SK-N-SH (cell line): ENCODE results near the gene ZDHHC12. TPM values are rescaled to one million over a fixed set of nuclear protein-coding genes. Genes with fewer than 3 reads are reported as not detected.

Experiments used
- CTCF ChIA-PET: fragments of 300-600, 350-600 bp; formaldehyde crosslinking; extraction: SDS; loops from one replicate; lab custom pipeline; 2021; lab: Yijun Ruan, JAX
- POLR2A ChIA-PET: fragments of 350-600 bp; sonication (Branson Sonifier 250); formaldehyde crosslinking; extraction: SDS; loops from one replicate; lab custom pipeline; 2020; ENCODE audit warnings: antibody characterized with exemption, inconsistent platforms; lab: Yijun Ruan, JAX
- DNase-seq: peaks from one replicate; pipeline ENCODE4 v3.0.0; 2012
- H2AFZ ChIP-seq: fragments of 200-600 bp; sonication (generic); 2 replicates; pipeline ENCODE4 v1.8.1; 2016; ENCODE audit warnings: antibody characterized with exemption, mild to moderate bottlenecking, low read depth
- H3F3A ChIP-seq: fragments of 200-600 bp; sonication (generic); replicated peaks from 2 replicates; pipeline ENCODE3; 2016; ENCODE audit warnings: antibody characterized with exemption, mild to moderate bottlenecking; ENCODE audit not compliant: insufficient read depth
- H3K27ac ChIP-seq, 2 experiments: fragments of 200-500 bp in 1 of 2; fragments of 200-600 bp in 1 of 2; sonication (Bioruptor generic) in 1 of 2; sonication (generic), shearing (Covaris generic) in 1 of 2; 2 replicates each; pipeline versions ENCODE4 v1.5.1 to v1.6.1; 2014 to 2016; ENCODE audit warnings: low read depth in 2 of 2, inconsistent platforms in 1 of 2, low read length in 1 of 2, mild to moderate bottlenecking in 1 of 2, mixed read lengths in 1 of 2
- H3K27me3 ChIP-seq: fragments of 200-600 bp; sonication (generic), shearing (Covaris generic); 2 replicates; pipeline ENCODE4 v1.6.1; 2016; ENCODE audit warnings: mixed run types; ENCODE audit not compliant: insufficient read depth
- H3K36me3 ChIP-seq, 2 experiments: fragments of 200-500 bp in 1 of 2; fragments of 200-600 bp in 1 of 2; sonication (Bioruptor generic) in 1 of 2; sonication (generic) in 1 of 2; replicated peaks in 1 of 2; 2 replicates each; pipeline versions ENCODE3 to v1.5.1; 2014 to 2016; ENCODE audit warnings: low read length in 1 of 2, mild to moderate bottlenecking in 1 of 2; ENCODE audit not compliant: insufficient read depth in 2 of 2, control insufficient read depth in 1 of 2
- H3K4me1 ChIP-seq, 2 experiments: fragments of 200-500 bp in 1 of 2; fragments of 200-600 bp in 1 of 2; sonication (Bioruptor generic) in 1 of 2; sonication (generic), shearing (Covaris generic) in 1 of 2; 2 replicates each; pipeline versions ENCODE4 v1.5.1 to v1.6.1; 2014 to 2016; ENCODE audit warnings: low read depth in 1 of 2, low read length in 1 of 2, mixed run types in 1 of 2; ENCODE audit not compliant: insufficient read depth in 2 of 2, control insufficient read depth in 1 of 2
- H3K4me2 ChIP-seq: fragments of 200-600 bp; sonication (generic), shearing (Covaris generic); 2 replicates; pipeline ENCODE4 v1.6.1; 2017; ENCODE audit warnings: mixed run types
- H3K4me3 ChIP-seq, 2 experiments: fragments of 200-500 bp in 1 of 2; fragments of 200-600 bp in 1 of 2; sonication (Bioruptor generic) in 1 of 2; sonication (generic), shearing (Covaris generic) in 1 of 2; 2 replicates each; pipeline versions ENCODE4 v1.5.1 to v1.8.1; 2014 to 2016; ENCODE audit warnings: low read depth in 2 of 2, inconsistent platforms in 1 of 2, low read length in 1 of 2, mild to moderate bottlenecking in 1 of 2, mixed read lengths in 1 of 2, moderate library complexity in 1 of 2
- H3K79me2 ChIP-seq: fragments of 200-600 bp; sonication (generic); 2 replicates; pipeline ENCODE4 v1.8.1; 2017; ENCODE audit warnings: mild to moderate bottlenecking; ENCODE audit not compliant: insufficient read depth
- H3K9ac ChIP-seq: fragments of 200-600 bp; sonication (generic); 2 replicates; pipeline ENCODE4 v1.6.1; 2017; ENCODE audit warnings: mixed run types
- H3K9me2 ChIP-seq: fragments of 200-600 bp; sonication (generic); 2 replicates; pipeline ENCODE4 v1.6.1; 2017; ENCODE audit warnings: mixed run types
- H3K9me3 ChIP-seq: fragments of 200-600 bp; sonication (generic); 2 replicates; pipeline ENCODE4 v1.6.1; 2017; ENCODE audit warnings: mixed run types, mild to moderate bottlenecking, moderate library complexity
- H4K20me1 ChIP-seq: fragments of 200-600 bp; sonication (generic); 2 replicates; pipeline ENCODE4 v1.6.1; 2017; ENCODE audit warnings: mild to moderate bottlenecking, mixed run types; ENCODE audit not compliant: insufficient read depth
- GABPA ChIP-seq: IDR thresholded peaks from 2 replicates; pipeline ENCODE4 v1.4.0; 2012; ENCODE audit warnings: low read depth, mild to moderate bottlenecking
- NRF1 ChIP-seq: IDR thresholded peaks from 2 replicates; pipeline ENCODE4 v1.6.1; 2012; ENCODE audit warnings: low read depth, mild to moderate bottlenecking, low read length
- RCOR1 ChIP-seq: fragments of 150-350 bp; IDR thresholded peaks from 2 replicates; pipeline ENCODE4 v1.6.1; 2017; ENCODE audit warnings: antibody characterized with exemption, low read length
- RFX5 ChIP-seq: IDR thresholded peaks from 2 replicates; pipeline ENCODE4 v1.6.1; 2012; ENCODE audit warnings: mild to moderate bottlenecking, improper control_type of control experiment, low read length
- TEAD4 ChIP-seq: IDR thresholded peaks from 2 replicates; pipeline ENCODE4 v1.4.0; 2012; ENCODE audit warnings: mild to moderate bottlenecking, borderline replicate concordance; ENCODE audit not compliant: insufficient read depth
- WGBS: methylation state at CpG from one replicate; pipeline ENCODE4 v1.1.6; 2017; ENCODE audit warnings: low lambda C conversion rate; 5-methylcytosine and 5-hydroxymethylcytosine counted together
- polyA plus RNA-seq, 3 experiments: library from polyadenylated mRNA; depleted of rRNA; stranded (reverse); fragments of >200 nt; gene quantifications; 2 replicates each; pipeline ENCODE4 v1.2.3, GENCODE V29; 2012
- small RNA-seq, 7 experiments: library from RNA; depleted of rRNA; stranded (forward); fragments of <200 nt; gene quantifications; one replicate each; pipeline ENCODE3, GENCODE V24; 2012

Gene ZDHHC12
- polyA plus RNA-seq, 1 of the 3 experiments (the other 2 are of a cell fraction): 51.3 TPM

DNA sequence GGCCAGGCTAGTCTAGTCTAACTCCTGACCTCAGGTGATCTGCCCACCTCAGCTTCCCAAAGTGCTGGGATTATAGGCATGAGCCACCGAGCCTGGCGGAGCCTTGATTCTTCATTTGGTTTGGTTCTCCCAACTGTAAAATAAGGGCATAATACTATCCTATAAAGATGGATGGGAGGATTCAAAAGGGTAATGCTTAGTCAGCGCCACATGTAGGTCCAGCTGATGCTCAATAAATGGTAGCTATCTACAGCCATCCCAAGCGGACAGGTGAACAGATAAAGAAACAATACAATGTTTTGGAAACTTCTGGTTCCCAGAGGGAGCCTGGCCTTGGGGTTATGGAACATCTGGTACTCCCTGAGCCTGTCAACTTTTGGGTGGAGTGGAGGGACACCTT is 48.5 kb downstream of the ZDHHC12 start:
- WGBS: 92% methylated on average over 4 of the region's 4 CpGs

More for the DNA sequence above, 48.5 kb downstream of the ZDHHC12 start:
- Histone ChIP-seq H4K20me1 (no peaks in the 10 kb centered on the region), H3K4me1 (no peaks in the 10 kb centered on the region), H3K9me2 (no peaks in the 10 kb centered on the region), H3K4me3 (no peak overlapping the region), H3K27me3 (no peaks in the 10 kb centered on the region), H3K27ac (no peak overlapping the region), H3K36me3 (no peaks in the 10 kb centered on the region), H3K4me2 (no peak overlapping the region), H3K9me3 (no peaks in the 10 kb centered on the region), H3F3A (no peaks in the 10 kb centered on the region), H3K9ac (no peak overlapping the region), H3K79me2 (no peaks in the 10 kb centered on the region), H2AFZ (no peak overlapping the region)
- TF ChIP-seq TEAD4 (no peak), RFX5 (no peak), RCOR1 (no peak), GABPA (no peak), NRF1 (no peak)
- ChIA-PET POLR2A (no interaction called here), CTCF (interaction anchor here (0.8 kb wide), 1 partner anchor 27 kb away, joined by 3 read pairs; the partner anchor contains the start of gene PKN3)
- no peak for DNase-seq

Small RNA genes within 50 kb of the gene (small RNA-seq; reads per million reads assigned to genes)
- 0 reads per million in 7 experiments for gene RF00017
- 0 reads per million in 7 experiments for gene RN7SL560P

Other genes starting within 250 kb of the ZDHHC12 start
- 13.8 and 15.9 TPM in 2 replicates for gene GLE1, start 219.4 kb downstream of the ZDHHC12 start, polyA plus RNA-seq (2012; rRNA removed)
- gene SPTAN1, start 171.5 kb downstream of the ZDHHC12 start, polyA plus RNA-seq (2012; rRNA removed): 142 and 177 TPM in 2 replicates
- 57.2 and 73.7 TPM in 2 replicates for gene DYNC2I2, start 67.3 kb downstream of the ZDHHC12 start, polyA plus RNA-seq (2012; rRNA removed)
- 64.6 and 79.5 TPM in 2 replicates for gene SET, start 34.9 kb downstream of the ZDHHC12 start, polyA plus RNA-seq (2012; rRNA removed)
- gene PKN3, start 21.6 kb downstream of the ZDHHC12 start, polyA plus RNA-seq (2012; rRNA removed): 5.0 and 7.8 TPM in 2 replicates
- 25.4 and 30.9 TPM in 2 replicates for gene ZER1, start 47.8 kb upstream of the ZDHHC12 start, polyA plus RNA-seq (2012; rRNA removed)
- gene TBC1D13, start 63.1 kb upstream of the ZDHHC12 start, polyA plus RNA-seq (2012; rRNA removed): 19.1 and 19.7 TPM in 2 replicates
- 22.2 and 26.6 TPM in 2 replicates for gene ENDOG, start 94.4 kb upstream of the ZDHHC12 start, polyA plus RNA-seq (2012; rRNA removed)
- 43.5 and 44.2 TPM in 2 replicates for gene SPOUT1, start 105.7 kb upstream of the ZDHHC12 start, polyA plus RNA-seq (2012; rRNA removed)
- gene KYAT1, start 157.8 kb upstream of the ZDHHC12 start, polyA plus RNA-seq (2012; rRNA removed): 9.4 and 13.3 TPM in 2 replicates
- 28.6 and 30.4 TPM in 2 replicates for gene LRRC8A, start 158.0 kb upstream of the ZDHHC12 start, polyA plus RNA-seq (2012; rRNA removed)
- gene PHYHD1, start 196.9 kb upstream of the ZDHHC12 start, polyA plus RNA-seq (2012; rRNA removed): 0.19 TPM in 1 of 2 replicates, not detected in the other
- gene DOLK, start 223.5 kb upstream of the ZDHHC12 start, polyA plus RNA-seq (2012; rRNA removed): 23.1 and 31.7 TPM in 2 replicates
- 41.5 and 49.5 TPM in 2 replicates for gene NUP188, start 223.6 kb upstream of the ZDHHC12 start, polyA plus RNA-seq (2012; rRNA removed)